HG03342 (cell line): Measurements from ENCODE around the gene FLVCR2.

Experiments used
- ATAC-seq: cut with Tn5 transposase; IDR thresholded peaks from one replicate; pipeline ENCODE4 v1.9.1; 2021; ENCODE audit warnings: mild to moderate bottlenecking, moderate library complexity; ENCODE audit not compliant: unreplicated experiment

The FLVCR2 gene

GRCh38 chr14:75626396-75626795 is 48.0 kb downstream of the FLVCR2 start:
- ATAC-seq, result no peak

GRCh38 chr14:75626863-75627262 is 48.4 kb downstream of the FLVCR2 start:
- no peak for ATAC-seq

GRCh38 chr14:75627406-75627805 is 49.0 kb downstream of the FLVCR2 start:
- ATAC-seq, result no peak

GRCh38 chr14:75628816-75629215 is 50.4 kb downstream of the FLVCR2 start:
- ATAC-seq, result no peak

GRCh38 chr14:75630695-75631452 is 52.5 kb downstream of the FLVCR2 start:
- no peak for ATAC-seq

GRCh38 chr14:75631453-75631831 is 53.0 kb downstream of the FLVCR2 start:
- ATAC-seq, result no peak

- ATAC-seq, result no peak
These were observed 56.4 kb downstream of the FLVCR2 start for GRCh38 chr14:75634848-75635247.

GRCh38 chr14:75636100-75636692 is 57.8 kb downstream of the FLVCR2 start:
- ATAC-seq, result no peak

- no peak for ATAC-seq
These were observed 62.5 kb downstream of the FLVCR2 start for GRCh38 chr14:75640876-75641275.

- ATAC-seq, result no peak
These were observed 65.6 kb downstream of the FLVCR2 start for GRCh38 chr14:75643985-75644384.

GRCh38 chr14:75645056-75645455 is 66.6 kb downstream of the FLVCR2 start:
- ATAC-seq, result no peak

- no peak for ATAC-seq
These were observed 68.3 kb downstream of the FLVCR2 start for GRCh38 chr14:75646762-75647161.

- ATAC-seq, result no peak
These were observed 69.2 kb downstream of the FLVCR2 start for GRCh38 chr14:75647640-75648039.

- no peak for ATAC-seq
These were observed 69.8 kb downstream of the FLVCR2 start for GRCh38 chr14:75648066-75648838.

- ATAC-seq, result no peak
These were observed 70.9 kb downstream of the FLVCR2 start for GRCh38 chr14:75649337-75649736.

- ATAC-seq, result no peak
These were observed 71.4 kb downstream of the FLVCR2 start for GRCh38 chr14:75649773-75650172.

GRCh38 chr14:75650253-75651058 is 72.0 kb downstream of the FLVCR2 start:
- ATAC-seq, result no peak

GRCh38 chr14:75653563-75653962 is 75.1 kb downstream of the FLVCR2 start:
- no peak for ATAC-seq

GRCh38 chr14:75654127-75654732 is 75.8 kb downstream of the FLVCR2 start:
- no peak for ATAC-seq

- no peak for ATAC-seq
These were observed 76.8 kb downstream of the FLVCR2 start for GRCh38 chr14:75655235-75655634.

GRCh38 chr14:75657331-75657730 is 78.9 kb downstream of the FLVCR2 start:
- ATAC-seq, result no peak
